Endothelial cell of hepatic sinusoid (primary cell): ENCODE data around the gene GRAP.

Source experiments
- in situ Hi-C: cut with HindIII; loops from 2 replicates; pipeline ENCODE4 v1.10.0; 2017; ENCODE audit warnings: low sequenced_read_pairs

Gene GRAP

DNA sequence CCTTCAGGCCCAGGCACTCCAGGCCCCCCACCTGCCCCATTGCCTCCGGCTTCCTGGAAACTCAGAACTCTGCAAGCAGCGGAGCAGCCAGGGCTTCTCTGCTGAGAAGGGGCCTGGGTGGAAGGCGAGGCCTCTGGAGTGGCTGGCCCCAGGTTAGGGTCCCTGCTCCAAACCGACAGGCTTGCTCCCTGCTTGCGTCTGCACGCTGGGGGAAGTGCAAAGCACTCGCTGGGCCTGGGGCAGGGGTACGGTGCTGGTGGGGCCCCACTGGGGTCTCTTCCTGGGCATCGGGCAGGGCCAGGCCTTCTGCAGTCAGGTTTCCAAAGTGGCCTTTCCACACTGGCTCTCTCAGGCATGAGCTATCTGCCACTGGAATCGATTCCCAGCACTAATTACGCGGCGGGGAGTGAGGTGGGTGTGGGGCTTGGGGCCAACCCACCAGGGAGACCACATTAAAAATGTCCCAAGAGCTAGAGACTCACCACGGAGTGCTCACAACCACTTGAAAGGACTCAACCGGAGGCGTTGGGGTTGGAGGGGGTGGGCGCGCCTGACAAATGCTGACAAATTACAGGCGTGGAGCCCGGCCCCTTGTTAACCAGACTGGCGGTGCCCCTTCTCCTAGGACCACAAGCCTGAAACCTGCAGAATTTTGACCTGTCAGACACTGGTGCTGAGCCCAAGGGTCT, 60.1 kb downstream of the GRAP start:
- in situ Hi-C loops = no loop called here

GRCh38 chr17:18985475-18985874, 61.3 kb downstream of the GRAP start:
- in situ Hi-C loops = no loop called here

DNA sequence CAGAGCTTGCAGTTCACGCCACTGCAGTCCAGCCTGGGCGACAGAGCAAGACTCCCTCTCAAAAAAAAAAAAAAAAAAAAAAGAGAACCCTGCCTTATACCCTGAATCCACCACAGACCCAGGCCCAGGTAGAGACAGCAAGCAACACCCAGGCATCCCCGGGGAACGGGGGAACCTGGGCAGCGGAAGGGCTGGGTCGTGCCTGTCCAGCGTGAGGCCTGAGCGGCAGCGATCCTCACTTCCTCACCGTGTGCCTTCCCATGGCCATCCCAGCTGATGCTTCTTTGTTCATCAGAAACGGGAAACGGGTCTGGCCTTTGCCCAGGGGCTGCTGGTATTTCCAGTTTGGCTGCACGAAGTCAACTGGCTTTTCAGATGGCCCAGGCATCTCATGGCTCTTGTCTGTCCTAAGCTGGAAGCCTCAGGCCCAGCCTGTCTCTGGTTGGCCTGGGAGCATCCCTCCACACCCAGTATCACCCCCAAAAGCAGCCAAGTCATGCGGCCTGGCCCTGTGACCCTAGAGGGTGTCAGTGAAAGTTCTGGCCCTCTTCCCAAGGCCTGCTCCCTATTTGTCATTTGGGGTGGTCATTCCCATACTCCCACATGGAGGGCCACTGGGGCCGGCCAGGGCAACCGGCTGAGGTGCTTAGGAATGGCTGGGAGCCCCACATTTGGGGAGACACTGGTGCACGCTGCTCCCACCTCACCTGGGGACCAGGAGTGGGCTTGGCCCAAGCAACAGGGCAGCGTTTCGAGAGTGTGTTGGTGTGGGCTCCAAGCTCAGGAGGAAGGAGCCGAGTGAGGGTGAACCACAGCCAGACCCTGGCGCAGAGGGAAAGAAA, 62.3 kb downstream of the GRAP start:
- in situ Hi-C loops = no loop called here

GRCh38 chr17:18981642-18982424, 64.9 kb downstream of the GRAP start:
- in situ Hi-C loops = no loop called here

DNA sequence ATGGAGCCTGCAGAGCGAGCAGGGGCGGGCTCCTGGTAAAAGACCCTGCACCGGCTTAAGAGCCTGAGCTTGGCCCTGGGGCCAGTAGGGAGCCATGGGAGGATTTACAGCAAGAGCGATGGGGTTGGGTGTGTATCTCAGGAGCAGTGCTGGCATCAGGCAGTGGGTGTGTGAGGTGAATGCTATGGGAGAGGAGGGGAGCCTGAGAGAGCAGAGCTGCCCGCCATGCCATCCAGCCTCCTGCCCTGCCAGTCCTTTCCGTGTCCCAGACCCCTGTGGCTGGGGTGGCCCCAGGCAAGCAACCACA, 65.5 kb downstream of the GRAP start:
- in situ Hi-C loops = no loop called here

GRCh38 chr17:18980682-18981334, 65.9 kb downstream of the GRAP start:
- in situ Hi-C loops = no loop called here

GRCh38 chr17:18978655-18979054, 68.1 kb downstream of the GRAP start:
- in situ Hi-C loops = no loop called here

DNA sequence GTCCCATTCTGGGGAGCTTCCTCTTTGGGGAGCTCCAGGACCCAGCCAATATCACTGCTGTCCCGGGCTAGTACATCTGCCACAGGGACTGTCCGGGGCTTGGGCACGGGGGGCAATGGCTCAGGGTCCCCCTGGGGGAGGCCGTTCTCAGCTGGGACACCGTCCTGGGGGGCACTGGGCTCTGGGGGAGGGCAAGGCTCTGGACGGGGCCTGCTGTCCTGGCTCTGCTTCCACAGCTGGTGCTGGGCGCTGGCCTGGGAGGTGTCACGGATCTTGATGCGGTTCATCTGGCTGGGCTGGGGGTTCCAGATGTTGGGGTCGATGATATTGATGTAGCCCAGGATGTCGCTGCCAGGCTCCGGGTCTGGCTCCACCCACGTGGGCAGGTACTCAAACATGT, 68.7 kb downstream of the GRAP start:
- in situ Hi-C loops = no loop called here

GRCh38 chr17:18977646-18978045, 69.1 kb downstream of the GRAP start:
- in situ Hi-C loops = no loop called here

DNA sequence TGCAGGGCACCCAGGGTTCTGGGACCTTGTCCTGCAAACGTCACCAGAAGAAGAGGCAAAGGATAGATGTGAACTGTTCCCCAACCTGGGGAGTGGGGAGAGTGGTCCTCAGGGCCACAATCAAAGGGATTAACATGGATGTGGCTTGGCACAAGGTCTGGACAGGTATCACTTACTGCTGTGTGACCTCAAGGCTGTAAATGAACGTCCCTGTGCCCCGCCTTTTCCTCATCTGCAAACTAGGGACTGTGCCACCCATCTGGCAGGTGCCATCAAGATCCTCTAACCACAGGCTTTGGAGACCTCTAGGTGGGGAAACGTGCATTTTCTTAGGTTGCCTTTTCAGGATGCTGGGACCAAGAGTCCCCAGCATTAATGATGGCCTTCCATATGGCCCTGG, 69.7 kb downstream of the GRAP start:
- in situ Hi-C loops = no loop called here

GRCh38 chr17:18976201-18976600, 70.6 kb downstream of the GRAP start:
- in situ Hi-C loops = no loop called here

GRCh38 chr17:18975597-18975996, 71.2 kb downstream of the GRAP start:
- in situ Hi-C loops = no loop called here

DNA sequence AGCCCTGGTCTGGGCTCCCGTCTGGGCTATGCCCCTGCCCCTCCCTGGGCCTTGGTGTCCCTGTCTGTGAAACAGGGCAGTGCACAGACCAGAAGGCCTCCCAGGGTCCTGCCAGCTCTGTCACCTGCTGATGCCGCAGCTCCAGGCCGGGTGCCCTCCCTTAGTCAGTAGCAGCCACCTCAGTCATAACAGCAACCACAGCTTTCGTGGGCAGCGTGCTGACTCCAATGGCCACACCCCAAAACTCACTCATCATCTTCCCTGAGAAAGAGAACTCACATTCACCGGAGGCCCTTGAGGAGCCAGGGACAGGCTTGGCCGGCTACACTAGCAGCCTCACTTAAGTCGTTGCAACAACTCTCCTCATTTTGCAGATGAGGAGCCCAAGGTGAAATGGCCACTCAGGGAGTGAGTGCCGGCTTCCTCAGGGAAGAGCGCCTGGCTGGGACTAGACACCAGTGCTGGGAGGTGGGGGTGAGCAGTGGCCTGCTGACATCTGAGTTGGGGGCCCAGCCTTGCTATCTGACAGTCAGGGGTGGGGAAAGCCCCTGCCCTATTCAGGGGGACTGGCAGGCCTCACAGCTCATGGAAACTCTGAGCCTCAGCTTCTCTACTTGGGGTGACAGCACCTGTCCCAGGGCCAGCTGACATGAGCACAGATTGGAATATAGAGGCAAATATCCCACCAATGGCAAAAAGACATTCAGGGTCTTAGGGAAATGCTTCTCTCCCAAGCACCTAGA, 72.2 kb downstream of the GRAP start:
- in situ Hi-C loops = no loop called here

- in situ Hi-C loops = no loop called here
Observed at GRCh38 chr17:18971801-18972200, 75.0 kb downstream of the GRAP start.
